CD4-positive, alpha-beta T cell treated with Interleukin-4 for 4 hours (primary cell): ENCODE measurements around the gene TMEM190.

Experiments used
- DNase-seq: peaks from one replicate; pipeline ENCODE4 v3.0.0-alpha.2; 2020

TMEM190 gene

GRCh38 chr19:55424518-55424917, 47.9 kb downstream of the TMEM190 start:
- DNase-seq = no peak

- no peak for DNase-seq
These were observed 49.4 kb downstream of the TMEM190 start for GRCh38 chr19:55426042-55426441.
